Ovary (tissue), 3 donors: ENCODE data around the gene C14orf93.

Experiments used
- EP300 ChIP-seq: sonication (generic); formaldehyde crosslinking; IDR thresholded peaks from one replicate; pipeline ENCODE4 v1.6.1; 2017; ENCODE audit warnings: antibody characterized with exemption
- POLR2A ChIP-seq: fragments of 450-650 bp; IDR thresholded peaks from one replicate; pipeline ENCODE4 v1.6.1; 2017; ENCODE audit warnings: antibody characterized with exemption, mild to moderate bottlenecking, moderate library complexity
- TF ChIP-seq, protein P1 (sequence below), 3 donors: fragments of 450-650 bp in 2 of 3; fragments of 200-600 bp in 1 of 3; IDR thresholded peaks; one replicate each; pipeline versions ENCODE4 v1.5.1 to v1.8.0; 2016 to 2022; ENCODE audit warnings: antibody characterized with exemption in 3 of 3, mild to moderate bottlenecking in 1 of 3
- donor health status: DM: no; HTN: no; CAD: no.

DNA sequence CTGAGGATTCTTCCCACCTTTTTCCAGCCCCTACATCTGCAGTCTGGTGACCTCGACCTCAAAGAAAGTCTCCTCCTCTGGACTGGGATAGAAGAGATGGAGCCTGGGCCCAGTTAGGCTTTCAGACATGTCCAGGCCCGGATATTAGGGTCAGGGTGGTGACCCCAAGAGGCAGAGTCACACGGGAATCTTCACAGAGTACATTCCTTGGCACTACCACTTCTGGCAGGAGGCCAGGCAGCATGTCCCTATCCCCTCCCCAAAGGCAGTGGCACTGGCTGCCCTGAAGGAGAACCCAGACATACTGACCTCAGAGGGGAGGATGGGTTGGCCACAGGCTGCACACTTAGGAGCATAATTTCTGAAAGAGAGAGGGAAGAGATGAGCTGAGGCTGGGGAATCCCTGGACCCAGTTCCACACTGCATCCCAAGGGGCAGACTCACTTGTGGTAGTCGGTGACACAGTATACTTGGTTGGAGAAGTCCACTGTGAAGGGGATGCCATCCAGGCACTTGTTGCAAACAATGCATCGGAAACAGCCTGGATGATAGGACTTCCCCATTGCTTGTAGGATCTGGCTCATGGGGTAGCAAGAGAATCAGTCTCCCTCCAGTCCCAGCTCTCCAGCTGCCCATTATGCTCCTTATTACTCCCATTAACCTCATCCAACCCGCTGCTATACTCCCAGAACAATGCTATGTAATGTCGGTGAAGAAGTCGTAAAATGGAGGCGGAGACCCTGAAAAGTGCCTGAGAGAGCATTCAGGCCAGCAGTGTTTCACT lies 35.2 kb downstream of the C14orf93 start:
- TF ChIP-seq, protein P1, sequence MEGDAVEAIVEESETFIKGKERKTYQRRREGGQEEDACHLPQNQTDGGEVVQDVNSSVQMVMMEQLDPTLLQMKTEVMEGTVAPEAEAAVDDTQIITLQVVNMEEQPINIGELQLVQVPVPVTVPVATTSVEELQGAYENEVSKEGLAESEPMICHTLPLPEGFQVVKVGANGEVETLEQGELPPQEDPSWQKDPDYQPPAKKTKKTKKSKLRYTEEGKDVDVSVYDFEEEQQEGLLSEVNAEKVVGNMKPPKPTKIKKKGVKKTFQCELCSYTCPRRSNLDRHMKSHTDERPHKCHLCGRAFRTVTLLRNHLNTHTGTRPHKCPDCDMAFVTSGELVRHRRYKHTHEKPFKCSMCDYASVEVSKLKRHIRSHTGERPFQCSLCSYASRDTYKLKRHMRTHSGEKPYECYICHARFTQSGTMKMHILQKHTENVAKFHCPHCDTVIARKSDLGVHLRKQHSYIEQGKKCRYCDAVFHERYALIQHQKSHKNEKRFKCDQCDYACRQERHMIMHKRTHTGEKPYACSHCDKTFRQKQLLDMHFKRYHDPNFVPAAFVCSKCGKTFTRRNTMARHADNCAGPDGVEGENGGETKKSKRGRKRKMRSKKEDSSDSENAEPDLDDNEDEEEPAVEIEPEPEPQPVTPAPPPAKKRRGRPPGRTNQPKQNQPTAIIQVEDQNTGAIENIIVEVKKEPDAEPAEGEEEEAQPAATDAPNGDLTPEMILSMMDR (IDR thresholded peaks at IDR 0.05) = no peak
- no peak for TF ChIP-seq POLR2A
- no peak for TF ChIP-seq EP300
